Lower leg skin (tissue), 4 donors: ENCODE measurements around the gene CCRL2. TPM values are rescaled to one million over a fixed set of nuclear protein-coding genes. Genes with fewer than 3 reads are reported as not detected.
"Not testable (repeated sequence)": the region's sequence is repeated elsewhere in the genome, so short reads cannot be mapped to it uniquely, and the experiment has no call there.

ENCODE experiments used
- DNase-seq, 2 donors: peaks; one replicate each; pipeline ENCODE4 v3.0.0-alpha.2; 2019; ENCODE audit warnings: low spot score in 2 of 2
- H3K4me3 ChIP-seq: fragments of 200-600 bp; sonication (generic); 2 replicates; pipeline ENCODE4 v1.5.1; 2017; ENCODE audit warnings: mild to moderate bottlenecking, low read depth; ENCODE audit not compliant: poor library complexity, severe bottlenecking
- POLR2A ChIP-seq, 2 donors: fragments of 450-650 bp; IDR thresholded peaks; one replicate each; pipeline ENCODE4 v1.6.1; 2016 to 2017; ENCODE audit warnings: antibody characterized with exemption in 2 of 2, mild to moderate bottlenecking in 1 of 2, moderate library complexity in 1 of 2
- WGBS, 2 donors: methylation state at CpG; one replicate each; pipeline ENCODE4 v1.1.5; 2018; 5-methylcytosine and 5-hydroxymethylcytosine counted together
- intact Hi-C: fragments of 100-400 bp; cut with DNase I; formaldehyde crosslinking; loops from one replicate; pipeline ENCODE4 v1.15.0; 2023; ENCODE audit warnings: low total_unique reads
- total RNA-seq, 4 donors: library from RNA; depleted of rRNA; stranded (reverse); fragments of >200 nt; gene quantifications; one replicate each; pipeline ENCODE4 v1.1.0, GENCODE V29; 2016
- TF ChIP-seq, protein P1 (sequence below), 3 donors: fragments of 450-650 bp; IDR thresholded peaks; one replicate each; pipeline ENCODE4 v1.5.1; 2016; ENCODE audit warnings: antibody characterized with exemption in 3 of 3, mild to moderate bottlenecking in 3 of 3, moderate library complexity in 2 of 3

The CCRL2 gene
- total RNA-seq, 4 donors from 2014 or later = 0.32 to 1.2 (median 0.78) TPM

DNA sequence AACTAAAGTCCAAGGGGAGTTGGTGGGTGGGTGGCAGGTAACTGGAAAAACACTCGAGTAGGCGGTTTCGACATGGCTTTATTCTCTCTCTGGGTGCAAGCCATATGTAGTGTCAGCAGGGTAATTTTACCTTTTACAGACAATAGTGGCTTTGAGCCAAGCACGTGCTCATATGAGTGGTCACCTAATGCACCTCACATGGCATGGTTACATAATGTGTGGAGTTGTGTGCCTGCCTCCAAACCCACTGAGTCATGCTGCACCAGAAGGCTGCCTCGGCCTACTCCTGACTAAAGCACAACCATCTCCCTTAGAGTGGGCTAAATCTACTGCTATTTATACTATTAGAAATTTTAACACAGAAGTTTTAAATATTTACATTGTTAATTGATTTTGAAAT, 16.5 kb downstream of the CCRL2 start:
- WGBS, 2 donors = 64 to 73% methylated on average over 5 of the region's 5 CpGs
- TF ChIP-seq, protein P1, sequence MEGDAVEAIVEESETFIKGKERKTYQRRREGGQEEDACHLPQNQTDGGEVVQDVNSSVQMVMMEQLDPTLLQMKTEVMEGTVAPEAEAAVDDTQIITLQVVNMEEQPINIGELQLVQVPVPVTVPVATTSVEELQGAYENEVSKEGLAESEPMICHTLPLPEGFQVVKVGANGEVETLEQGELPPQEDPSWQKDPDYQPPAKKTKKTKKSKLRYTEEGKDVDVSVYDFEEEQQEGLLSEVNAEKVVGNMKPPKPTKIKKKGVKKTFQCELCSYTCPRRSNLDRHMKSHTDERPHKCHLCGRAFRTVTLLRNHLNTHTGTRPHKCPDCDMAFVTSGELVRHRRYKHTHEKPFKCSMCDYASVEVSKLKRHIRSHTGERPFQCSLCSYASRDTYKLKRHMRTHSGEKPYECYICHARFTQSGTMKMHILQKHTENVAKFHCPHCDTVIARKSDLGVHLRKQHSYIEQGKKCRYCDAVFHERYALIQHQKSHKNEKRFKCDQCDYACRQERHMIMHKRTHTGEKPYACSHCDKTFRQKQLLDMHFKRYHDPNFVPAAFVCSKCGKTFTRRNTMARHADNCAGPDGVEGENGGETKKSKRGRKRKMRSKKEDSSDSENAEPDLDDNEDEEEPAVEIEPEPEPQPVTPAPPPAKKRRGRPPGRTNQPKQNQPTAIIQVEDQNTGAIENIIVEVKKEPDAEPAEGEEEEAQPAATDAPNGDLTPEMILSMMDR (IDR thresholded peaks at IDR 0.05) = no peak
- no peak for TF ChIP-seq POLR2A (IDR thresholded peaks at IDR 0.05)
- H3K4me3 ChIP-seq = no peak overlapping the region
- intact Hi-C loops = no loop called here
- DNase-seq = no peak

- intact Hi-C loops, H3K4me3 ChIP-seq, DNase-seq: not testable (repeated sequence)
- 63 to 65% methylated on average over 4 of the region's 4 CpGs for WGBS, 2 donors
Observed at GRCh38 chr3:46426476-46426875, 19.4 kb downstream of the CCRL2 start.

GRCh38 chr3:46427404-46427803, 20.3 kb downstream of the CCRL2 start:
- WGBS, 2 donors = 69 to 73% methylated on average over 8 of the region's 8 CpGs
- H3K4me3 ChIP-seq, DNase-seq, intact Hi-C loops: not testable (repeated sequence)

DNA sequence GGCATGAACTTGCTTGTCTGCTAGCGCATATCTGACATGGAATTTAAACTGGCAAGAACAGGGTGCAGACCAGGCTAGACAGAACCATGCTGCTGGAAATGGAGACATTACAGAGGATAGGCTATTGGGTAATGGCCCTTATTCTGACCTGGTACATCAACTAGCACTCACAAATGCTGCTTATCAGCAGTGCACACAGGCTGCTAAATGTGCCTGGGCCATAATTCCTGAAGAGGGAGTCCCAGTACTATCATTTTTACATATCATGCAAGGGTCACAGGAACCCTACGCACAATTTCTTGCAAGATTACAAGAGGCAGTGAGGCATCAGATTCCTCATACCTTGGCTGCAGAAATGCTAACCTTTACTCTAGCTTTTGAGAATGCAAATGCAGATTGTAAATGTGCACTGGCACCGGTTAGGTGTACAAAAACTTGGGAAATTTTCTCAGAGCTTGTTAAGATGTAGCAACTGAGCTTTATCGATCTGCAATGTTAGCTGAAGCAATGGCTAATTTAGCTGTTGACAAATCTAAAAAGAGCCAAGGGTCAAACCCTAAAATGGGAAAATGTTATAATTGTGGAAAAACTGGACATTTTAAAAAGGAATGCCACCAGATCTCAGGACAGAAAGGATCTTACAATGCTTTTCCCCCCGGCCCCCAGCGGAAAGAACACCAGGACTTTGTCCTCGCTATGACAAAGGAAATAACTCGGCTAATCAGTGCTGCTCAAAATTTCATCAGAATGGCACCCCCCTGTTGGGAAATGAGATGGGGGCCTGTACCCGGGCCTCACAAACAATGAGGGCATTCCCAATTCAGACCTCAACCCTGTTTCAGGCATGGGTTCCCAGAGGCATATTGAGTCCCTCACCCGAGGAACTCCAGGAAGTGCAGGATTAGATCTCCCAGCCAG, 21.1 kb downstream of the CCRL2 start:
- WGBS, 2 donors = 72 to 74% methylated on average over 10 of the region's 10 CpGs
- intact Hi-C loops = no loop called here
- no peak for TF ChIP-seq POLR2A (IDR thresholded peaks at IDR 0.05)
- TF ChIP-seq, protein P1 (IDR thresholded peaks at IDR 0.05) = no peak
- DNase-seq = no peak
- H3K4me3 ChIP-seq = no peak overlapping the region

DNA sequence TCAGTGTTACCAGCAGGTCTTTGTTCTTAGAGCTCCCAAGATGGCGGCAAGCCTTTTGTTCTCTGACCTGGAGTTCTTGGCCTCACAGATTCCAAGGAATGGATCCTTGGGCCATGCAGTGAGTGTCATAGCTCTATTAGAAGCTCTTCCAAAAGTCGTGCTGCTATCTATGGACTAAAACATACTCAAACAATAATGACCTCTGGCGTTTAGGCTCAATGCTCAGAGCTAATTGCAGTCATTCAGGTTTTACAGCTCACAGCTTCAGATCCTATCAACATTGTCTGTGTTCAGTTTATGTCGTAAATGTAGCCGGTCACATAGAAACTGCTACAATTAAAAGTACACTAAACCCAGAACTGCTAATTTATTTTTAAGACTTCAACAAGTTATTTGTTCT, 22.2 kb downstream of the CCRL2 start:
- no peak for TF ChIP-seq POLR2A (IDR thresholded peaks at IDR 0.05)
- TF ChIP-seq, protein P1 (IDR thresholded peaks at IDR 0.05) = no peak
- DNase-seq = no peak
- intact Hi-C loops = no loop called here
- 44 to 45% methylated on average over 5 of the region's 5 CpGs for whole genome bisulfite sequencing, 2 donors
- no peak overlapping the region for H3K4me3 ChIP-seq

- no peak overlapping the region for H3K4me3 ChIP-seq
- no peak for DNase-seq
- 47 to 50% methylated on average over 5 of the region's 5 CpGs for WGBS, 2 donors
- TF ChIP-seq, protein P1 (IDR thresholded peaks at IDR 0.05) = no peak
- TF ChIP-seq POLR2A (IDR thresholded peaks at IDR 0.05) = no peak
- intact Hi-C loops = no loop called here
Observed at GRCh38 chr3:46429671-46430070, 22.6 kb downstream of the CCRL2 start.

GRCh38 chr3:46430879-46431278, 23.8 kb downstream of the CCRL2 start:
- intact Hi-C loops, DNase-seq, H3K4me3 ChIP-seq: not testable (repeated sequence)
- 90 to 100% methylated on average over 1 of the region's 1 CpG for WGBS, 2 donors

- intact Hi-C loops, H3K4me3 ChIP-seq, DNase-seq: not testable (repeated sequence)
- WGBS, 2 donors = 86 to 93% methylated on average over 5 of the region's 5 CpGs
Observed at GRCh38 chr3:46431905-46432304, 24.8 kb downstream of the CCRL2 start.

DNA sequence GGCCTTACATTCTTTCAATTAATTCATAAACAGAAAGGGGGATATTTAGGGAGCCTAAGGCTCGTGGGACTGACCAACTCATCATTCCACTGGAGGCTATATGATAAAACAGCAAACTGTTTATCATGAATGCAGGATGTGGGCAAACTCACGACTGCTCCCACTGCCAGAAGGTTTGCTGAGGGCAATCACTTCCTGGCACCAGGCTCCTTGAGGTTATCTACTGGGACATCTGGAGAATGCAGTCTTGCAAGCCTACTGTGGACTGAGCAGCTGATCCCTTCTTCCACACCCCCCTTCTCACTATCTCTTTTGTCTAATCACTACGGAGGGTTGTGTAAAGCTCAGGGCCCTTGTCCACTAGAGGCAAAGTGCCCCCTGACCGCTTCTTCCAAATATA, 26.1 kb downstream of the CCRL2 start:
- WGBS, 2 donors = 55 to 65% methylated on average over 4 of the region's 4 CpGs
- intact Hi-C loops, DNase-seq, H3K4me3 ChIP-seq: not testable (repeated sequence)
